Fibroblast of lung (primary cell): Measurements from ENCODE around the gene FNDC10. TPM values are rescaled to one million over a fixed set of nuclear protein-coding genes. Genes with fewer than 3 reads are reported as not detected.
A peak's percentile ranks its signal among the peaks of the same experiment; 100 is the strongest.

Source experiments
- DNase-seq, 2 donors: peaks; one replicate each; pipeline versions ENCODE4 v3.0.0 to v3.0.0-alpha.2; 2010; ENCODE audit warnings: low read depth in 2 of 2
- H2AFZ ChIP-seq: 2 replicates; pipeline ENCODE4 v1.5.1; 2012; ENCODE audit warnings: low read length, control low read depth, inconsistent platforms
- H3K27ac ChIP-seq: 2 replicates; pipeline ENCODE4 v1.5.1; 2011; ENCODE audit warnings: low read length, control low read depth; ENCODE audit not compliant: insufficient read depth
- H3K27me3 ChIP-seq: 2 replicates; pipeline ENCODE4 v1.5.1; 2011; ENCODE audit warnings: mild to moderate bottlenecking, low read length; ENCODE audit not compliant: control insufficient read depth, insufficient read depth
- H3K36me3 ChIP-seq: 2 replicates; pipeline ENCODE4 v1.5.1; 2011; ENCODE audit warnings: low read length; ENCODE audit not compliant: control insufficient read depth, insufficient read depth
- H3K4me1 ChIP-seq: 2 replicates; pipeline ENCODE4 v1.5.1; 2011; ENCODE audit warnings: low read length; ENCODE audit not compliant: control insufficient read depth, insufficient read depth; ENCODE audit errors: extremely low read depth
- H3K4me2 ChIP-seq: 2 replicates; pipeline ENCODE4 v1.5.1; 2011; ENCODE audit warnings: low read length, control low read depth; ENCODE audit not compliant: insufficient read depth; ENCODE audit errors: extremely low read depth
- H3K4me3 ChIP-seq, 4 experiments: fragments of 200-600 bp in 1 of 4; sonication (generic) in 1 of 4; replicated peaks in 1 of 4; 2 replicates each; pipeline ENCODE4 v1.5.1; 2011 to 2016; ENCODE audit warnings: low read length in 4 of 4, low read depth in 3 of 4, mild to moderate bottlenecking in 3 of 4, control low read depth in 2 of 4, inconsistent platforms in 1 of 4, mixed read lengths in 1 of 4; ENCODE audit not compliant: insufficient read depth in 1 of 4; ENCODE audit errors: control extremely low read depth in 1 of 4
- H3K79me2 ChIP-seq: 2 replicates; pipeline ENCODE4 v1.5.1; 2012; ENCODE audit warnings: mild to moderate bottlenecking, low read length, inconsistent platforms; ENCODE audit not compliant: control insufficient read depth, insufficient read depth
- H3K9ac ChIP-seq: 2 replicates; pipeline ENCODE4 v1.5.1; 2011; ENCODE audit warnings: mild to moderate bottlenecking, low read length, control low read depth; ENCODE audit not compliant: insufficient read depth
- H3K9me3 ChIP-seq: 2 replicates; pipeline ENCODE4 v1.5.1; 2012; ENCODE audit warnings: low read depth, low read length; ENCODE audit not compliant: control insufficient read depth, insufficient read depth
- H4K20me1 ChIP-seq: 2 replicates; pipeline ENCODE4 v1.5.1; 2011; ENCODE audit warnings: low read length; ENCODE audit not compliant: control insufficient read depth, insufficient read depth; ENCODE audit errors: extremely low read depth
- EZH2 ChIP-seq: IDR thresholded peaks from 2 replicates; pipeline ENCODE4 v1.5.1; 2012; ENCODE audit warnings: low read length, control low read depth, mild to moderate bottlenecking; ENCODE audit errors: missing control alignments
- polyA plus RNA-seq, 2 donors: library from polyadenylated mRNA; depleted of rRNA in 1 of 2; stranded (reverse) in 1 of 2; unstranded in 1 of 2; fragments of >200 nt; gene quantifications; 2 replicates each; pipeline ENCODE4 v1.2.1, GENCODE V29; 2011 to 2012; ENCODE audit warnings: missing spikeins in 1 of 2
- total RNA-seq: library from RNA; depleted of rRNA; stranded (reverse); fragments of >200 nt; gene quantifications from 2 replicates; pipeline ENCODE4 v1.2.1, GENCODE V29; 2014
- TF ChIP-seq, protein P1 (sequence below), 2 donors: IDR thresholded peaks in 1 of 2; conservative IDR thresholded peaks in 1 of 2; 1 replicate in 1 of 2; 2 replicates in 1 of 2; pipeline ENCODE4 v1.5.1; 2011 to 2012; ENCODE audit warnings: low read length in 2 of 2, control low read depth in 1 of 2, inconsistent platforms in 1 of 2, low read depth in 1 of 2, mild to moderate bottlenecking in 1 of 2

Gene FNDC10
- total and polyA plus RNA-seq, 2 donors (not counting 1 experiment from before 2014, with no cell fraction given): 0.50 to 2.0 TPM

DNA sequence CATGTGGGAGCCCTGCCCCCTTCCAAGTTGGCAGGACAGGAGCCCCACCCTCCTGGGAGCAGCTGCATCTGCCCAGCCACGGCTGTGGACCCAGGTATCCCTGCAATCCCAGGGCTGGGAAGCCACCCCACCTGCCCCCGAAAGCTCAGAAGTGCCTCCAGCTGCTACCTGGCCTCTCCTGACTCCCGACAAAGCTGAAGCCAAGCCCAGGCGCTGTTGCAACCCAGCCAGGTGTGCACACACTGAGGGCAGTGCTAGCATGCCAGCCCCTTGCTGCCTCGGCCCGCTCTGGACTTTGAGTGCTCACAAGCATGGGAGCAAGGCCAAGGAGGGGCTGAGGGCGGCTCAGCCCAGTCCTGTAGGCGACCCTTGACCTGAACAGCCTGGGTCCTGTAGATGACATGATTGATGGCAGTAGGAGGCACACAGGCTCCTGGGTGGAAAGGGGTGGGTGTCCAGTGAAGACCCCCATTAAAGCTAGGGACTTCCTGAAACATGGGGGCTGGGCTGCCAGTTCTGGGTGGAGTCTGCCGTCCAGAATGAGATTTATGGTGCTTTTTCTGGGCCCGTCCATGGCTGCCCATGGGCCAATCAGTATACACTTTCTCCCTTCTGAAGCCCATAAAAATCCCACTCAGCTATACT is 22.4 kb downstream of the FNDC10 start:
- DNase-seq: no peak
- H2AFZ ChIP-seq: no peak overlapping the region
- no peaks in the 10 kb centered on the region for H3K36me3 ChIP-seq
- H3K9ac ChIP-seq: no peak overlapping the region
- H3K9me3 ChIP-seq: no peaks in the 10 kb centered on the region
- H4K20me1 ChIP-seq: no peaks in the 10 kb centered on the region
- peaks cover 6% of the 10 kb centered on the region for H3K4me1 ChIP-seq
- TF ChIP-seq EZH2: no peak
- TF ChIP-seq, protein P1, sequence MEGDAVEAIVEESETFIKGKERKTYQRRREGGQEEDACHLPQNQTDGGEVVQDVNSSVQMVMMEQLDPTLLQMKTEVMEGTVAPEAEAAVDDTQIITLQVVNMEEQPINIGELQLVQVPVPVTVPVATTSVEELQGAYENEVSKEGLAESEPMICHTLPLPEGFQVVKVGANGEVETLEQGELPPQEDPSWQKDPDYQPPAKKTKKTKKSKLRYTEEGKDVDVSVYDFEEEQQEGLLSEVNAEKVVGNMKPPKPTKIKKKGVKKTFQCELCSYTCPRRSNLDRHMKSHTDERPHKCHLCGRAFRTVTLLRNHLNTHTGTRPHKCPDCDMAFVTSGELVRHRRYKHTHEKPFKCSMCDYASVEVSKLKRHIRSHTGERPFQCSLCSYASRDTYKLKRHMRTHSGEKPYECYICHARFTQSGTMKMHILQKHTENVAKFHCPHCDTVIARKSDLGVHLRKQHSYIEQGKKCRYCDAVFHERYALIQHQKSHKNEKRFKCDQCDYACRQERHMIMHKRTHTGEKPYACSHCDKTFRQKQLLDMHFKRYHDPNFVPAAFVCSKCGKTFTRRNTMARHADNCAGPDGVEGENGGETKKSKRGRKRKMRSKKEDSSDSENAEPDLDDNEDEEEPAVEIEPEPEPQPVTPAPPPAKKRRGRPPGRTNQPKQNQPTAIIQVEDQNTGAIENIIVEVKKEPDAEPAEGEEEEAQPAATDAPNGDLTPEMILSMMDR (conservative IDR thresholded peaks at IDR 0.05 in 1 of 2, IDR thresholded peaks at IDR 0.05 in 1 of 2; ENCODE audit: low read depth in 1 of 2, low read length in 2 of 2): no peak
- no peak overlapping the region for H3K4me3 ChIP-seq
- peaks cover 7% of the 10 kb centered on the region for H3K27me3 ChIP-seq
- H3K27ac ChIP-seq: no peak overlapping the region
- peaks cover 19% of the 10 kb centered on the region for H3K79me2 ChIP-seq
- no peak overlapping the region for H3K4me2 ChIP-seq

DNA sequence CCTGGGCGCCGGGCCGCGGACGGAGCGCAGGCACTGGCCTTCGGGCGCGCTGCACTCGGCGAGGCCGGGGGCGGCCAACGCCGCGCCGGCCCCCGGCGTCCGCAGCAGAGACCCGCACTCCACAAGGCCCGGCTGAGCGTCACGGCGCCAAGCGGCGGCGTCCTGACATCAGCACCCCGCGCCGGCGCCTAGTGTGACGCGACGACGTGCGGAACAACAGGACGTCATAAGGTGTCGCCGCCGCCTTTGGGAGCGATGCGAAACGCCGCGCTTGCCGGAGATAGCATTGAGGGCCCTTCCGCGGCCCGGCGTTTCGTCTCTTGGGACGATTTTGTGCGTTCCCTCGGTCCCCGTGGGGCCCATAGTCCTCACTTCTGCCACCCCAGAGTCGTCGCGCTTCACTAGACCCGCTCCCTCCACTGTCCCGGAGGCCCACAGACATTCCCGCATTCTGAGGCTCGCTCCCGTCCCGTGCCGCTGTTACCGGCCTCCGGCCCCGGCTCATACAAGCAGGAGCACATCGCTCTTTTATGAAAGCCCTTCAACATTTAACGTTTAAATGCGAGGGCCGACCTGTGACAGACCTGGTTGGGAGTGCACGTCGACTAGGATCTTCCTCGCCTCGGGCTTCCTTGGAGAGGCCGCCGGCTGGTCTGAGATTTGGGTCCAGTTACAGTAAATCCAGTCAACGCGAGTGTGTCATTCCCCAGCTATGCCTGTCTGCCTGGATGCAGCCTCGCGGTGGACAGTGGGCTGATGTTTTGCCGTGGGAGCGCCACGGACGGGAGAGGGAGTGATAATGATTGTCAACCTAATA is 25.0 kb downstream of the FNDC10 start, which contains the start of gene SSU72:
Gene SSU72, minus strand, starts transcription at position 143 of the 817 bp plus-strand sequence. CDS start 306 bp downstream, outside the sequence.
- peak; percentile 90 to 94 for DNase-seq
- Histone ChIP-seq H3K4me1 (peaks cover 6% of the 10 kb centered on the region), H4K20me1 (no peaks in the 10 kb centered on the region), H3K27me3 (peaks cover 5% of the 10 kb centered on the region), H2AFZ (peak within 1 kb of the TSS; percentile 57), H3K9ac (peak within 1 kb of the TSS; percentile 100), H3K4me3 (peak within 1 kb of the TSS; percentile 83 to 97 (median 90)), H3K79me2 (peaks cover 44% of the 10 kb centered on the region), H3K9me3 (no peaks in the 10 kb centered on the region), H3K27ac (peak within 1 kb of the TSS; percentile 98), H3K36me3 (peaks cover 1% of the 10 kb centered on the region), H3K4me2 (peak within 1 kb of the TSS; percentile 99)
- TF ChIP-seq, protein P1 (conservative IDR thresholded peaks at IDR 0.05 in 1 of 2, IDR thresholded peaks at IDR 0.05 in 1 of 2; ENCODE audit: low read depth in 1 of 2, low read length in 2 of 2): no peak
- TF ChIP-seq EZH2: no peak
